NCI-H146 treated with DMSO at 0.1 percent for 48 hours (cell line): ENCODE data around the gene TTC7B.

ENCODE experiments used
- DNase-seq: peaks from one replicate; lab custom pipeline; 2025; ENCODE audit not compliant: unreplicated experiment; lab: John Stamatoyannopoulos, UW

The TTC7B gene

GRCh38 chr14:90579088-90579487, 237.1 kb downstream of the TTC7B start:
- DNase-seq: no peak

- no peak for DNase-seq
Observed at GRCh38 chr14:90578283-90578985, 237.8 kb downstream of the TTC7B start.

- no peak for DNase-seq
Observed at GRCh38 chr14:90577661-90578282, 238.5 kb downstream of the TTC7B start.

- DNase-seq: no peak
Observed at GRCh38 chr14:90576981-90577660, 239.1 kb downstream of the TTC7B start.

DNA sequence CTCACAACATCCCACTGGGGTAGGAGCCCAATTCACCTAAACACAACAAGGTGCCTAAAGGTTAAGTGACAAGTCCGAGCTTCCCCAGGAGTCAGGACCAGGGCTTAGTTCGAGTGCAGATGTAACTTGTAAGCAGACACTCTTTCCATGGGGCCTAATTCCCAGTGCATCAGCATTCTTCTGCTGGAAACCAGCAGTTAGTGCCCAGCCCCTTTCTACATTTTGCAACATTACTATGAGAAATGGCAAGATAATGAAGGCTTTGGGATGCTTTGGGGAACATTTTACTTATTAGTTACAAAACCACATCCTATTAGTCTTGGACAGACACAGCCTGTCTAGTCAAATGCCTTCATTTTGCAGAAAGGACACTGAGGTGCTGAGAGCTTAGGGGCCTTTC, 239.6 kb downstream of the TTC7B start:
- no peak for DNase-seq

GRCh38 chr14:90575781-90576180, 240.4 kb downstream of the TTC7B start:
- DNase-seq: no peak

DNA sequence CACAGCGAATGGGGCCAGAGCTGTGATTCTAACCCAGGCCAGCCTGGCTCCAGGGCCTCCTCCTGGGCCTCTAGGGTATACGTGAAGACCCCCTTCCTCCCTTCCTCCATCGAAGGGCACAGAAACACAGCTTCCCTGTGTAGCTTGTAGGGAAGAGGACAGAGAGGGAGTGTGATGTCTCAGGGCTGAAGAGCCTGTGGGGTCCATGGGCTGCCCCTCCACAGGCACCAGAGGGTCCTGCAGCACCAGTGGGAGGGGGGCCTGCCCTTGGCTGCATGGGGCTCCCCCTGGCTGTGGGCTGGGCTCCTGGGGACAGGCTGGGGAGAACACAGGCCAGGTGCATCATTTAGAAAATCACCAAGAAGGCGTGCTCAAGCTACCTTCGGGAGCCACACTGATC, 240.9 kb downstream of the TTC7B start:
- no peak for DNase-seq

DNA sequence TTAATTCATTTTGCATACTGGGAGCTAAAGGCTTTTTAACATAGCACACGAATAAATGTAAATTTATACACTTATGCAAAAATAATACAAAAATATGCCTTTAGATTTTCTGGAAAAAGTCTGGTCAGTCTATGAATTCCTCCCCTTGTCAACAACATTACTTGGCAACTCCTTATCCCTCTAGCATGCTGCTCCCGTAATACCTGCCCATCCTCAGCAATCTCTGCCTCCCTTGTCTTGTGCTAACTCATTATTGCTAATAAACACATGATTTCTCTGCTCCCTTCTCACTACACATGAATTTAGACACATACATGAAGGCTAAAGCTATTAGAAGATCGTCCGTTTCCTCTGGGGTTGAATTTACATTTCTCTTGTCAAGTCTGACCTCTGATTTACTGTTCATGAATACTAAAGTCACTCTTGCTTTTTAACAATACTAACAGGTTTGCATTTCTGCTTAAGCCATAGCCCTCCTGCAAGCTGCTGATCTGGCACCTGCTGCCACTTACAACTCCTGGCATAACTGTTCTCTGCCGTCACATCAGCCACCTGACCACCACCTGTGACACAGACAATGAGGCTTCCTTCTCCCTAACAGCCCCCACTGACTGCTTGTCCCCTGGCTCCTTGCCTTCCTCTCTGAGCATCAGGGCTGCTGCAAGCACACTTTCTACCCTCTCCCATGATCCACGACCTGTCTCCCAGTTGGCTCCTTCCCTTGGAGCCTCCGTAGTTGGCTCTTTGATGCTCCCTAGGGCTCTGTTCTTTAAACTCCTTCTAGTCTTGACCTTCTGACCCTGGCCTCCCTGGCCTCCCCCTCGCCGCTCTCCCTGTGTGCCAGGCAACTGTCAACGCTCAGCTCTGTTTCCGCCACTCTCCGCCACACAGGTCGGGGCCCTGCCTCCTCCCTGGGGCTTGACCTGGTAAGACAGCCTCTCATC, 241.8 kb downstream of the TTC7B start:
- DNase-seq: peak; percentile 70

DNA sequence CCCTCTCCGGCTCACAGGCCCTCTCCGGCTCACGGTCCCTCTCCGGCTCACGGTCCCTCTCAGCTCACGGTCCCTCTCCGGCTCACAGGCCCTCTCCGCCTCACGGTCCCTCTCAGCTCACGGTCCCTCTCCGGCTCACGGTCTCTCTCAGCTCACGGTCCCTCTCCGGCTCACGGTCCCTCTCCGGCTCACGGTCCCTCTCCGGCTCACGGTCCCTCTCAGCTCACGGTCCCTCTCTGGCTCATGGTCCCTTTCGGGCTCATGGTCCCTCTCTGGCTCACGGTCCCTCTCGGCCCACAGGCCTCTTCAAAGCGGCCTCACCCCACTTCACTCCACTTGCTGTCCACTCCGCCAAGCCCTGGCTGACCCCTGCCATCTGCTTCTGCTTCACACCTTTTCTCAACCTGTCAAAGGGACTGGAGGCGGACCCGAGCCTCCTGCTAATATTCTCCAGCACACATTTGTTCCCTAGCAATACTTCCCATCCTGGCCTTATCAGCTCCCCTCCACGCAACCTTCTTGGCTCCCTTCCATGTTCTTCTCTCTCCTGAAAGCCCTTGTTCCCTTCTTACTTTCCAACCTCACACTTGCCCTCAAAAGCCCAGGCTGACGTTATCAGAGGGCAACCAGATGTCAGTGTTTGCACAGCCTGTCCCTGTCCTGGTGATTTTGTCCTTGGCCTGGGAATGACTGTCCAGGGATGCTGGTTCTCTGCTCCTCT, 242.7 kb downstream of the TTC7B start:
- DNase-seq: peak; percentile 11

DNA sequence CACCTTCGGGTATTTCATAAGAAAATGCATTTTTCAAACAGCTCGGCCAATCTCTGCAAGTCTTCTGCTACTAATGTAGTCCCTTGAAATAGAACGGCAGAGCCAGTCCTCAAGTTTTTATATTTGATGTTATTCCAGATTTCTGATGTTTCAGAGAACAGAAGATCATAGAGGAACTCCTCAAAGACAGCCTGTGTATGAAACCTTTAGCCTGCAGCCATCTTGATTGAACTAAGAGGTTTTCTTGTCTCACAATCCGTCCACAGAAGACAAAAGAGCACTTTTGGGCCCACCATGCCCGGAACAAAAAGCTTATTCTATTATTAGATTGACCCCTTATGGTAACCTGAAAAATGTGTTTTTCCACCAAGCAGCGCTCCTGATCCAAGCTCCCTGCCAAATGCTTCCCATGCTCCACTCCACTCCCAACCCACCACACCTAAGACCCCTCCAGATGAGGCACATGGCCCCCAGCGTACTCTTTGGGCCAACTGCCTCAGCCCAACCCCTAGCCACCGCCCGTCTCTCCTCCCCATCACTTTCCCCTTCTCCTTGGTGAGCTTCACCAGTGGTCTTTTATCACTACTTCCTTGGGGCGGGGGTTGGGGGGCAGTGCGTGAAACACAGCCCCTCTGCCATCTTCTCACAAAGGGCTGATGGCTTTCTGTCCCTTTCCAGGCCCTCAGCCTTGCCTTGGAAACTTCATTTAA, 243.6 kb downstream of the TTC7B start:
- DNase-seq: no peak

DNA sequence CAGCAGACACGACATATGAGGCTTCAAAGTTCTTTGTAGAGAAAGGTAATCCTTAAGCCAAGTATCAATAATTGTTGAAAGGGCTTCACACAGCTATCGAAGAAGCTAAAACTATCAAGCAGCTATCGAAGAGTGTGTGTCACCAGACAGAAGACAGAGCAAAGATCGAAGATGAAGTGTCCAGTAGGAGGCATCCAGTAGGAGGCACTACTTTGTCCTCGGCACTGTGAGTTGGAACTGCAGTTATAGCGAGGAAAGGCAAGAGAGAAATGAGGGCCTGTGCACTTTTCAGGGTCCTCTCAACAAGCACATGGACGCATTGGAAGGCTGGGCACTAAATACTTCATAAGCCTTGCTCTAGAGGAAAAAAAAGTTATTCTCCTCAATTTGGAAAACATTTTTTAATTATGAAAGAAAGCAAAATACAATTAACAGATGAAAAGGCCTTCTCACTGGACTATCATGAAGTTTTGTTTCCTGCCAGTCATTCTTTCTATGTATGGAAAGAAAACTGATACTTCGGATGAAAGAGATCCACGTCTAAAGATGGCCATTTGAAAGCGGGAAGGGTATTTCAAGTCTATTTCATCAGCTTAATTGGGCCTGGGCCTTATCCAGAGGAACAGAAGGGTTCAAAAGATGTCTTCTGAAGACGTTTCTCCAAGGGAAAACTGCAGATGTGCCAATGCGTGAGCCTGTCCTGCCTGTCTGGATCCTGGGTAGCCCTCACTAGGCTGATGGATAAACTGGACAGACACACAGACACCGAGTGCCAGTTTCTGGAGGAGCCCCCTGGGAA, 244.9 kb downstream of the TTC7B start:
- DNase-seq: no peak

- no peak for DNase-seq
Observed at GRCh38 chr14:90570461-90570860, 245.8 kb downstream of the TTC7B start.

DNA sequence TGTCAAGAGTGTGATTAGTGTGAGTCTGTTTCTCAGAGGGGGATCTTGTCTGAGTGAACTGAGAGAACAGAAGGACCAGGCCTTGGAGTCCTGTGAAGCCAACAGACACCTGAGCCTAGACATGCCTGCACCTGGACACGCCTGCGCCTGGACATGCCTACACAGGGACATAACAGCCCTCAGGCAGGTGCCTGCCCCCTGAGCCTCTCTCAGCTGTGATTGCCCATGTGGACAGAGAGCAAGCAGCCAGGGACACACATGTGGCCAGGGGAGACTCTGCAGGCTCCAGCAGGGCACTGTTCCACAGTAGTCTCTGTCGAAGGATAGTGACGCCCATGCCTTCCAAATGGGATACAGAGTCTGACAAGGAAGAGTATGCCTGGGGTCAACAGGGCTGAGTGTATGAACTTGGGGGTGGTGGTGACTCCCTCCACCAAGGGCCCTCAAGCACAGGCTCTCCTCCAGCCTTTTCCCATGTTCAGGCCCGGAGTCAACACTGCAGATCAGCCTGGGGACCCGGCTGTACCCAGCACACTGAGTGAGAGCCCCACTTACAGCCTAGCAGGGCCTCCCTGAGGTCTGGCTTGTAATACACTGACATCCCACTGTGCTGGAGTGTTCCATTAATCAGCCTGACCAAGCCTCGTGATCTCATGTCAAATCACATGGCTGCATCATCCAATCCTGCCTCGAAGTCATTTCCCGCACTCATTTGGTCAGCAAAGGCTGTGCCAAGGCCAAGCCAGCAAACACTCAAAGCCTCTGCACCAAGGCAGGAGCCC, 246.4 kb downstream of the TTC7B start:
- no peak for DNase-seq

GRCh38 chr14:90569201-90569600, 247.0 kb downstream of the TTC7B start:
- DNase-seq: no peak

GRCh38 chr14:90568405-90568804, 247.8 kb downstream of the TTC7B start:
- no peak for DNase-seq

DNA sequence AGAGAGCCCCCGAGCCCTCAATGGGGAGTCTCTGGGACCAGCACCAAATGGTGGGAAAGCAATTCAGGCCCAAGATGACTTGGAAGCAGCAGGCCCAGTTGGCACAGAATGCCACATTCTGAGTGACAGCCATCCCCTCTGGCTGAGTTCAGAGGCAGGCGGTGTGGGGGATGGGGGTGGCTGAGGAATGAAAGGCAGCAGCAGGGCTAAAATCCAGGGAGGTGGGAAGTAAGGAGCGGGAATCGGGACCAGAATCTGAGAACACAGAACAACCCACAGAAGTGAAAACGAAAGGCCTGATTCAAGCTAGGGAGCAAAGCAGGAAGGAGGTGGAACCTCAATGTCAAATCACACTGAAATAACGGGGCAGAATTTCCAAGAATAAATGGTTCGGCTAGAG, 248.2 kb downstream of the TTC7B start:
- no peak for DNase-seq

DNA sequence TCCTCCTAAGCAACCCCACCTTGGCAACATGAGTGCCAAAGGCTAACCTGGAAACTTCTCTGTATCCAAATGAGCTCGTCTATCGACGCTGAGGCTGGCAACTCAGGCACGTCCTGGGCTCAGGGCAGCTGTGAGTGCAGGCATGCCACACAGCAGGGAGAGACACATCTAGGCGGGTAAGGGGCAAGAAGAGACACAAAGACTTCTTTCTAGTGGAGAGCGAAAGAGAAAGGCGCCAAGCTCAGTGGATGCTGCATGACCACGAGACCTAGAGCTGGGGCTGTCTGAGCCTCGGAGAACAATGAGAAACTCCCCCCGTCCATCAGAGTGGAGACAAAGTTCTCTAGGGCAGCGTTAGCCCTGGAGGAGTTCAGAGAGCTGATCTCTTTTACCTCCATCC, 249.0 kb downstream of the TTC7B start:
- DNase-seq: no peak

DNA sequence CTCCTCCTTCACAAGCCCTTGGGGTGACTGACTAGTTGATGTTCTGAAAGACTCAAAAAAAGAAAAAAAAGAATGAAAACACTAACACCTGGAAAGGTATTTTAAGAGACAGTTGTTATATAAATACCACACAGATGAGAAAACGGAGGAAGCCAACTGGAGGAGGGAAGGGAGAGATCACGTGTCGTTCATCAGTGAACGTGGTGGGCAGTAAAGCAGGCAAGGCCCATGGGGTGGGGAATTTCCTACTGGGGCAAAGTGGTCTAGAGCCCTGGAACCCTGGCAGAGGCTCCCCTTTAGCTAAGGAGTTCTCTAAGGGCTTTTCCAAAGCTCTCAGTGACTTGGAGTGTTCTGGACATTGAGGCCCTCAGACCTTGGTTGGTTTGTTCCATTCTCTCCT, 249.7 kb downstream of the TTC7B start:
- DNase-seq: no peak
